Activated T-cell treated with anti-CD3 and anti-CD28 coated beads for 1 hour (primary cell): Measurements from ENCODE around the gene ACP6.

ENCODE experiments used
- DNase-seq: peaks from one replicate; pipeline ENCODE4 v3.0.0-alpha.2; 2020; ENCODE audit warnings: low read depth

The ACP6 gene

GRCh38 chr1:147651466-147651865 is 18.9 kb downstream of the ACP6 start:
- DNase-seq: no peak

- no peak for DNase-seq
Observed at GRCh38 chr1:147648933-147649332, 21.4 kb downstream of the ACP6 start.

- DNase-seq: no peak
Observed at GRCh38 chr1:147647796-147648633, 22.3 kb downstream of the ACP6 start.

- DNase-seq: no peak
Observed at GRCh38 chr1:147643974-147644373, 26.4 kb downstream of the ACP6 start.

- peak; percentile 30 for DNase-seq
Observed at GRCh38 chr1:147641695-147642592, 28.4 kb downstream of the ACP6 start.

GRCh38 chr1:147641291-147641690 is 29.0 kb downstream of the ACP6 start:
- no peak for DNase-seq

- DNase-seq: peak; percentile 68
Observed at GRCh38 chr1:147640553-147641165, 29.7 kb downstream of the ACP6 start.

GRCh38 chr1:147636314-147636713 is 34.0 kb downstream of the ACP6 start:
- DNase-seq: no peak

GRCh38 chr1:147635342-147635741 is 35.0 kb downstream of the ACP6 start:
- DNase-seq: no peak

GRCh38 chr1:147634645-147635044 is 35.7 kb downstream of the ACP6 start:
- DNase-seq: no peak

GRCh38 chr1:147633759-147634158 is 36.6 kb downstream of the ACP6 start:
- DNase-seq: no peak

GRCh38 chr1:147631839-147632238 is 38.5 kb downstream of the ACP6 start:
- DNase-seq: no peak

GRCh38 chr1:147630447-147630846 is 39.9 kb downstream of the ACP6 start:
- DNase-seq: no peak

GRCh38 chr1:147630022-147630421 is 40.3 kb downstream of the ACP6 start:
- DNase-seq: no peak

GRCh38 chr1:147628441-147628840 is 41.9 kb downstream of the ACP6 start:
- DNase-seq: no peak

- DNase-seq: peak; percentile 44
Observed at GRCh38 chr1:147627435-147628110, 42.8 kb downstream of the ACP6 start.

GRCh38 chr1:147626739-147627138 is 43.6 kb downstream of the ACP6 start:
- no peak for DNase-seq

- DNase-seq: no peak
Observed at GRCh38 chr1:147626291-147626690, 44.0 kb downstream of the ACP6 start.

- no peak for DNase-seq
Observed at GRCh38 chr1:147625362-147625995, 44.8 kb downstream of the ACP6 start.

- no peak for DNase-seq
Observed at GRCh38 chr1:147624529-147624928, 45.8 kb downstream of the ACP6 start.

GRCh38 chr1:147624011-147624410 is 46.3 kb downstream of the ACP6 start:
- DNase-seq: no peak

- DNase-seq: no peak
Observed at GRCh38 chr1:147622731-147623130, 47.6 kb downstream of the ACP6 start.
